ENCODE data around the gene IVD. TPM values are rescaled to one million over a fixed set of nuclear protein-coding genes. Genes with fewer than 3 reads are reported as not detected.

Gene IVD
- total RNA-seq: 76.9 TPM
- 83.0 TPM for polyA plus RNA-seq (ENCODE audit: insufficient read depth, low read depth, low replicate concordance)
- long read RNA-seq, donor 1, transcript IVD-206 (12 exons, 1,809 nt): major isoform, 11 of 11 reads
- long read RNA-seq, donor 1, partial matches to known transcripts: 0 of 11 reads
- long read RNA-seq, donor 1, other reads (novel, unspliced or antisense): 0 of 11 reads
- long read RNA-seq, donor 2, transcript IVD-206 (12 exons, 1,809 nt): major isoform, 5 of 6 reads
- long read RNA-seq, donor 2, partial matches to known transcripts: 0 of 6 reads
- long read RNA-seq, donor 2, other reads (novel, unspliced or antisense): 0 of 6 reads
- long read RNA-seq, donor 3, transcript IVD-206 (12 exons, 1,809 nt): major isoform, 5 of 11 reads
- long read RNA-seq, donor 3, partial matches to known transcripts: 0 of 11 reads
- long read RNA-seq, donor 3, other reads (novel, unspliced or antisense): 5 of 11 reads
- long read RNA-seq, donor 4, transcript IVD-206 (12 exons, 1,809 nt): major isoform, 5 of 11 reads
- long read RNA-seq, donor 4, partial matches to known transcripts: 5 of 11 reads
- long read RNA-seq, donor 4, other reads (novel, unspliced or antisense): 0 of 11 reads
- long read RNA-seq, donor 5, partial matches to known transcripts: 0 of 2 reads
- long read RNA-seq, donor 5, other reads (novel, unspliced or antisense): 0 of 2 reads
- long read RNA-seq, donor 6: 0 reads
- long read RNA-seq, donor 7, transcript IVD-206 (12 exons, 1,809 nt): major isoform, 22 of 46 reads
- long read RNA-seq, donor 7, partial matches to known transcripts: 9 of 46 reads
- long read RNA-seq, donor 7, other reads (novel, unspliced or antisense): 15 of 46 reads
- long read RNA-seq, donor 8, transcript IVD-206 (12 exons, 1,809 nt): major isoform, 7 of 7 reads
- long read RNA-seq, donor 8, partial matches to known transcripts: 0 of 7 reads
- long read RNA-seq, donor 8, other reads (novel, unspliced or antisense): 0 of 7 reads
- long read RNA-seq, donor 9, partial matches to known transcripts: 0 of 4 reads
- long read RNA-seq, donor 9, other reads (novel, unspliced or antisense): 0 of 4 reads
- long read RNA-seq, donor 10, partial matches to known transcripts: 5 of 7 reads
- long read RNA-seq, donor 10, other reads (novel, unspliced or antisense): 0 of 7 reads

- Histone ChIP-seq H3K4me1 (ENCODE audit: control insufficient read depth in 2 of 3, insufficient read depth in 2 of 3, low read depth in 1 of 3, low read length in 3 of 3) (peaks cover 0 to 15% (median 0%) of the 10 kb centered on the region in 3 donors), H3K9me3 (ENCODE audit: control insufficient read depth in 2 of 3, insufficient read depth in 1 of 3, low read length in 3 of 3) (no peaks in the 10 kb centered on the region), H3K36me3 (ENCODE audit: control insufficient read depth in 2 of 3, insufficient read depth in 3 of 3, low read length in 3 of 3) (peaks cover 4 to 9% (median 8%) of the 10 kb centered on the region in 3 donors), H3K27ac (ENCODE audit: low read depth in 2 of 2, low read length in 2 of 2) (peak within 1 kb of the TSS; percentile 36), H3K4me3 (ENCODE audit: low read length in 3 of 3) (peak within 1 kb of the TSS; percentile 65 to 94 (median 85)), H3K9ac (ENCODE audit: low read length in 3 of 3) (peak within 1 kb of the TSS; percentile 73 to 77 (median 76)), H3K27me3 (ENCODE audit: control insufficient read depth, insufficient read depth, low read length) (no peaks in the 10 kb centered on the region)
- DNase-seq (peak; percentile 95 to 98 (median 97)), FAIRE-seq (peak; percentile 93)
- intact Hi-C loops (cut with DNase I): no loop called here
- TF ChIP-seq, protein P1, sequence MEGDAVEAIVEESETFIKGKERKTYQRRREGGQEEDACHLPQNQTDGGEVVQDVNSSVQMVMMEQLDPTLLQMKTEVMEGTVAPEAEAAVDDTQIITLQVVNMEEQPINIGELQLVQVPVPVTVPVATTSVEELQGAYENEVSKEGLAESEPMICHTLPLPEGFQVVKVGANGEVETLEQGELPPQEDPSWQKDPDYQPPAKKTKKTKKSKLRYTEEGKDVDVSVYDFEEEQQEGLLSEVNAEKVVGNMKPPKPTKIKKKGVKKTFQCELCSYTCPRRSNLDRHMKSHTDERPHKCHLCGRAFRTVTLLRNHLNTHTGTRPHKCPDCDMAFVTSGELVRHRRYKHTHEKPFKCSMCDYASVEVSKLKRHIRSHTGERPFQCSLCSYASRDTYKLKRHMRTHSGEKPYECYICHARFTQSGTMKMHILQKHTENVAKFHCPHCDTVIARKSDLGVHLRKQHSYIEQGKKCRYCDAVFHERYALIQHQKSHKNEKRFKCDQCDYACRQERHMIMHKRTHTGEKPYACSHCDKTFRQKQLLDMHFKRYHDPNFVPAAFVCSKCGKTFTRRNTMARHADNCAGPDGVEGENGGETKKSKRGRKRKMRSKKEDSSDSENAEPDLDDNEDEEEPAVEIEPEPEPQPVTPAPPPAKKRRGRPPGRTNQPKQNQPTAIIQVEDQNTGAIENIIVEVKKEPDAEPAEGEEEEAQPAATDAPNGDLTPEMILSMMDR (IDR thresholded peaks at IDR 0.05; ENCODE audit: borderline replicate concordance, extremely low read depth, insufficient read depth): no peak
Observed at GRCh38 chr15:40405501-40406381, at the start of gene IVD. Gene IVD (plus strand): TSS chr15:40405795. CDS start chr15:40405828, 33 bp downstream.

- no peaks in the 10 kb centered on the region for H3K9me3 ChIP-seq (ENCODE audit: control insufficient read depth in 2 of 3, insufficient read depth in 1 of 3, low read length in 3 of 3)
- H3K27ac ChIP-seq (ENCODE audit: low read depth in 2 of 2, low read length in 2 of 2): no peak overlapping the region
- no peak overlapping the region for H3K9ac ChIP-seq (ENCODE audit: low read length in 3 of 3)
- H3K4me3 ChIP-seq (ENCODE audit: low read length in 3 of 3): no peak overlapping the region
- no peak for FAIRE-seq
- no peak for DNase-seq
- TF ChIP-seq, protein P1 (IDR thresholded peaks at IDR 0.05; ENCODE audit: borderline replicate concordance, extremely low read depth, insufficient read depth): no peak
- H3K4me1 ChIP-seq (ENCODE audit: control insufficient read depth in 2 of 3, insufficient read depth in 2 of 3, low read depth in 1 of 3, low read length in 3 of 3): peaks cover 0 to 13% (median 0%) of the 10 kb centered on the region in 3 donors
- H3K27me3 ChIP-seq (ENCODE audit: control insufficient read depth, insufficient read depth, low read length): no peaks in the 10 kb centered on the region
- H3K36me3 ChIP-seq (ENCODE audit: control insufficient read depth in 2 of 3, insufficient read depth in 3 of 3, low read length in 3 of 3): no peaks in the 10 kb centered on the region
- intact Hi-C loops (cut with DNase I): no loop called here
Observed at GRCh38 chr15:40355976-40356585, 49.5 kb upstream of the IVD start.

DNA sequence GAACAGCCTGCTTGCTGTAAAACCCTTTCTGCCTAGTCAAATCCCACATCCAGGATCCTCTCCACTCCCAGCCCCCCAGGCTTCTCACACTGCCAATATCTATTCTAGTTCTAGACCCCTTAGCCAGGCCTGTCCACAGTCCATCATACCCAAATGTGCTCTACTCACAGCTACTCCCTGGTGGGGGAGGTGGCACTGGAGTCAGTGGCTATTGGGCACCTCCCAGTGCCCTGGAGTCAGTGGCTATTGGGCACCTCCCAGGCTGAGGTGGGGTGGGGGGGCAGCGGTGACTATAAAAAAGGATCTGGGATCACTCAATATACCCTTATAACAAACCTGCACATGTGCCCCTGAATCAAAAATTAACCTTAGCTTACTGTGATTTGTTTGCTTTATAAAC lies 48.3 kb upstream of the IVD start:
- Histone ChIP-seq H3K9ac (ENCODE audit: low read length in 3 of 3) (no peak overlapping the region), H3K27me3 (ENCODE audit: control insufficient read depth, insufficient read depth, low read length) (no peaks in the 10 kb centered on the region), H3K9me3 (ENCODE audit: control insufficient read depth in 2 of 3, insufficient read depth in 1 of 3, low read length in 3 of 3) (no peaks in the 10 kb centered on the region), H3K27ac (ENCODE audit: low read depth in 2 of 2, low read length in 2 of 2) (no peak overlapping the region), H3K4me3 (ENCODE audit: low read length in 3 of 3) (no peak overlapping the region), H3K36me3 (ENCODE audit: control insufficient read depth in 2 of 3, insufficient read depth in 3 of 3, low read length in 3 of 3) (no peaks in the 10 kb centered on the region), H3K4me1 (ENCODE audit: control insufficient read depth in 2 of 3, insufficient read depth in 2 of 3, low read depth in 1 of 3, low read length in 3 of 3) (peaks cover 0 to 13% (median 0%) of the 10 kb centered on the region in 3 donors)
- DNase-seq: no peak
- FAIRE-seq: no peak
- intact Hi-C loops (cut with DNase I): no loop called here
- TF ChIP-seq, protein P1 (IDR thresholded peaks at IDR 0.05; ENCODE audit: borderline replicate concordance, extremely low read depth, insufficient read depth): no peak
